GM23338 (cell line): Measurements from ENCODE around the gene VSTM5. TPM values are rescaled to one million over a fixed set of nuclear protein-coding genes. Genes with fewer than 3 reads are reported as not detected.

Experiments
- ATAC-seq: fragments of 200-7000 bp; cut with Tn5 transposase; 3 replicates; pipeline ENCODE4 v1.9.1; 2020
- DNase-seq: peaks from one replicate; pipeline ENCODE4 v3.0.0-alpha.2; 2015; ENCODE audit warnings: low spot score
- H2AFZ ChIP-seq: fragments of 200-600 bp; sonication (generic); 2 replicates; pipeline ENCODE4 v1.8.0; 2016; ENCODE audit warnings: antibody characterized with exemption, mild to moderate bottlenecking, moderate library complexity
- H3F3A ChIP-seq: fragments of 200-600 bp; sonication (generic); replicated peaks from 2 replicates; pipeline ENCODE4 v1.8.0; 2017; ENCODE audit warnings: antibody characterized with exemption, mixed run types, low read depth
- H3K27ac ChIP-seq: fragments of 200-600 bp; sonication (generic); 2 replicates; pipeline ENCODE4 v1.6.1; 2016; ENCODE audit warnings: low read depth
- H3K27me3 ChIP-seq: fragments of 200-600 bp; sonication (generic); 2 replicates; pipeline ENCODE4 v1.8.0; 2016; ENCODE audit warnings: mild to moderate bottlenecking, mixed run types, moderate library complexity; ENCODE audit not compliant: insufficient read depth
- H3K36me3 ChIP-seq: fragments of 200-600 bp; sonication (generic); 2 replicates; pipeline ENCODE4 v1.8.0; 2016; ENCODE audit warnings: mild to moderate bottlenecking; ENCODE audit not compliant: insufficient read depth
- H3K4me1 ChIP-seq: fragments of 200-600 bp; sonication (generic); 2 replicates; pipeline ENCODE4 v1.8.0; 2016; ENCODE audit warnings: mild to moderate bottlenecking, moderate library complexity; ENCODE audit not compliant: insufficient read depth
- H3K4me2 ChIP-seq: fragments of 200-600 bp; sonication (generic); 2 replicates; pipeline ENCODE4 v1.7.1; 2017; ENCODE audit warnings: mixed run types
- H3K4me3 ChIP-seq: fragments of 200-600 bp; sonication (generic); 2 replicates; pipeline ENCODE4 v1.6.1; 2016; ENCODE audit warnings: mixed run types
- H3K79me2 ChIP-seq: fragments of 200-600 bp; sonication (generic); replicated peaks from 2 replicates; pipeline ENCODE4 v1.8.0; 2017; ENCODE audit warnings: mild to moderate bottlenecking; ENCODE audit not compliant: insufficient read depth
- H3K9me2 ChIP-seq: fragments of 200-600 bp; sonication (generic); 2 replicates; pipeline ENCODE4 v1.8.0; 2017; ENCODE audit not compliant: insufficient read depth
- H4K20me1 ChIP-seq: fragments of 200-600 bp; sonication (generic); replicated peaks from 2 replicates; pipeline ENCODE4 v1.8.0; 2017; ENCODE audit warnings: mild to moderate bottlenecking; ENCODE audit not compliant: insufficient read depth
- H3K27ac Mint-ChIP-seq: 2 replicates; pipeline ENCODE4 v1.8.0; 2020; ENCODE audit warnings: inconsistent platforms, mild to moderate bottlenecking, moderate library complexity, mixed read lengths
- H3K27me3 Mint-ChIP-seq: 3 replicates; pipeline ENCODE4 v1.8.0; 2022; ENCODE audit warnings: low read depth, mild to moderate bottlenecking, moderate library complexity, mixed read lengths, inconsistent platforms; ENCODE audit not compliant: insufficient read depth, poor library complexity
- H3K36me3 Mint-ChIP-seq: 3 replicates; pipeline ENCODE4 v1.8.0; 2021; ENCODE audit warnings: low read depth, mild to moderate bottlenecking, inconsistent platforms, moderate library complexity, mixed read lengths
- H3K4me1 Mint-ChIP-seq: 3 replicates; pipeline ENCODE4 v1.8.0; 2020; ENCODE audit warnings: mild to moderate bottlenecking, inconsistent platforms, mixed read lengths
- H3K4me3 Mint-ChIP-seq: 3 replicates; pipeline ENCODE4 v1.8.0; 2021; ENCODE audit warnings: moderate library complexity, mild to moderate bottlenecking, inconsistent platforms, mixed read lengths
- H3K9me3 Mint-ChIP-seq: 3 replicates; pipeline ENCODE4 v1.8.0; 2020; ENCODE audit warnings: moderate library complexity, mild to moderate bottlenecking, inconsistent platforms, mixed read lengths
- CREB1 ChIP-seq: fragments of 250-450 bp; sonication (Bioruptor Pico); IDR thresholded peaks from 2 replicates; pipeline ENCODE4 v1.5.0; 2020; ENCODE audit warnings: low read depth, mild to moderate bottlenecking, moderate library complexity
- ETS1 ChIP-seq: IDR thresholded peaks from 2 replicates; pipeline ENCODE4 v1.6.1; 2016; ENCODE audit warnings: antibody characterized with exemption
- EZH2 ChIP-seq: fragments of 200-600 bp; sonication (generic); IDR thresholded peaks from one replicate; pipeline ENCODE4 v1.8.0; 2017; ENCODE audit warnings: antibody characterized with exemption, mild to moderate bottlenecking, low read depth; ENCODE audit not compliant: unreplicated experiment
- JUNB ChIP-seq: IDR thresholded peaks from one replicate; pipeline ENCODE4 v1.6.1; 2016; ENCODE audit warnings: antibody characterized with exemption; ENCODE audit not compliant: unreplicated experiment
- POLR2AphosphoS5 ChIP-seq: IDR thresholded peaks from 2 replicates; pipeline ENCODE4 v1.6.1; 2016; ENCODE audit warnings: antibody characterized with exemption, low read depth
- STAT1 ChIP-seq: IDR thresholded peaks from one replicate; pipeline ENCODE4 v1.6.1; 2016; ENCODE audit warnings: antibody characterized with exemption; ENCODE audit not compliant: unreplicated experiment
- ZNF114 ChIP-seq: fragments of 250-450 bp; sonication (Bioruptor Pico); IDR thresholded peaks from 2 replicates; pipeline ENCODE4 v1.5.0; 2020; ENCODE audit warnings: mild to moderate bottlenecking, moderate library complexity
- ZNF331 ChIP-seq: fragments of 250-450 bp; sonication (Bioruptor Pico); IDR thresholded peaks from 2 replicates; pipeline ENCODE4 v1.5.0; 2020; ENCODE audit warnings: low read depth, mild to moderate bottlenecking, moderate library complexity
- ZNF462 ChIP-seq: fragments of 250-450 bp; sonication (Bioruptor Pico); IDR thresholded peaks from 2 replicates; pipeline ENCODE4 v1.5.0; 2020; ENCODE audit warnings: mild to moderate bottlenecking, moderate library complexity
- polyA plus RNA-seq: library from polyadenylated mRNA; unstranded; fragments of >200 nt; fragmentation: Nextera tagmentation; extraction: Ambion mirVana; gene quantifications from 2 replicates; pipeline ENCODE4 v1.2.1, GENCODE V29; 2016
- total RNA-seq: library from RNA; depleted of rRNA; stranded (reverse); fragments of >200 nt; shearing (Covaris generic); gene quantifications from 2 replicates; pipeline ENCODE4 v1.2.3, GENCODE V29; 2014

Gene VSTM5
- total and polyA plus RNA-seq, 2 experiments from 2014 or later, result 0.21 to 0.66 TPM

DNA sequence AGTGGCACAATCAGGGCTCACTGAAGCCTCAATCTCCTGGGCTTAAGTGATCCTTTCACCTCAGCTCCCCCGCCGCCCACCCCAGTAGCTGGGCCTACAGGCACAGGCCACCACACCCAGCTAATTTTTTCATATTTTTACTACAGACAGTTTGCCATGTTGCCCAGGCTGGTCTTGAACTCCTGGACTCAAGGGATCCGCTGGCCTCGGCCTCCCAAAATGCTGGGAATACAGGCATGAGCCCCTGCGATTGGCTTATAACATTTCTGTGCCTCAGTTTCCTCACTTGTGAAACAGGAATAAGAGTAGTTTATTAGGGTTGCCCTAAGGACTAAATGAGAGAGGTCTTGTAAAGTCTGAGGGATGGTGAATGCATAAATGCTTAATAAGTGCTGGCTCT, 1.2 kb downstream of the VSTM5 start (continued):
- TF ChIP-seq ZNF462 (CRISPR knock-in tag) (no peak), JUNB (no peak)

GRCh38 chr11:93846411-93846810, 4.0 kb downstream of the VSTM5 start:
- Histone ChIP-seq H3K4me1 (peaks cover 9% of the 10 kb centered on the region; the same call in 1 of the 2 replicates), H2AFZ (no peak overlapping the region), H3K27ac (no peak overlapping the region), H3K79me2 (no peaks in the 10 kb centered on the region), H3K27me3 (peaks cover 10% of the 10 kb centered on the region; the same call in 1 of the 2 replicates), H4K20me1 (no peaks in the 10 kb centered on the region), H3K4me2 (no peak overlapping the region), H3K9me2 (no peaks in the 10 kb centered on the region), H3K36me3 (no peaks in the 10 kb centered on the region), H3K4me3 (no peak overlapping the region), H3F3A (0 out of 2 replicates have a peak, but pooled peaks cover 3% of the 10 kb centered on the region)
- H3K4me1 Mint-ChIP-seq, result peaks cover 7% of the 10 kb centered on the region; the same call in 2 of the 3 replicates
- no peak for DNase-seq
- no peak for ATAC-seq
- H3K27ac Mint-ChIP-seq, result no peak overlapping the region
- H3K4me3 Mint-ChIP-seq, result no peak overlapping the region
- no peaks in the 10 kb centered on the region for H3K9me3 Mint-ChIP-seq
- H3K27me3 Mint-ChIP-seq, result peaks cover 13% of the 10 kb centered on the region
- H3K36me3 Mint-ChIP-seq, result no peaks in the 10 kb centered on the region
- TF ChIP-seq ETS1 (no peak), ZNF114 (no peak), ZNF331 (CRISPR knock-in tag) (no peak), POLR2AphosphoS5 (no peak), EZH2 (no peak), STAT1 (no peak), CREB1 (CRISPR knock-in tag) (no peak), ZNF462 (CRISPR knock-in tag) (no peak)
